Prostate gland (tissue), 2 donors: Measurements from ENCODE around the gene COMMD1.
"Not testable (repeated sequence)": the region's sequence is repeated elsewhere in the genome, so short reads cannot be mapped to it uniquely, and the experiment has no call there.

Experiments used
- POLR2AphosphoS5 ChIP-seq: sonication (generic); formaldehyde crosslinking; IDR thresholded peaks from one replicate; pipeline ENCODE4 v1.6.1; 2017; ENCODE audit warnings: antibody characterized with exemption
- TF ChIP-seq, protein P1 (sequence below), 4 experiments: fragments of 200-600 bp in 2 of 4; fragments of 450-650 bp in 2 of 4; sonication (generic) in 2 of 4; IDR thresholded peaks; 1 replicate in 3 of 4; 2 replicates in 1 of 4; pipeline ENCODE4 v1.5.1; 2016 to 2019; ENCODE audit warnings: antibody characterized with exemption in 4 of 4, mild to moderate bottlenecking in 2 of 4, moderate library complexity in 2 of 4

GRCh38 chr2:62160691-62161090, 255.2 kb downstream of the COMMD1 start:
- TF ChIP-seq, protein P1, sequence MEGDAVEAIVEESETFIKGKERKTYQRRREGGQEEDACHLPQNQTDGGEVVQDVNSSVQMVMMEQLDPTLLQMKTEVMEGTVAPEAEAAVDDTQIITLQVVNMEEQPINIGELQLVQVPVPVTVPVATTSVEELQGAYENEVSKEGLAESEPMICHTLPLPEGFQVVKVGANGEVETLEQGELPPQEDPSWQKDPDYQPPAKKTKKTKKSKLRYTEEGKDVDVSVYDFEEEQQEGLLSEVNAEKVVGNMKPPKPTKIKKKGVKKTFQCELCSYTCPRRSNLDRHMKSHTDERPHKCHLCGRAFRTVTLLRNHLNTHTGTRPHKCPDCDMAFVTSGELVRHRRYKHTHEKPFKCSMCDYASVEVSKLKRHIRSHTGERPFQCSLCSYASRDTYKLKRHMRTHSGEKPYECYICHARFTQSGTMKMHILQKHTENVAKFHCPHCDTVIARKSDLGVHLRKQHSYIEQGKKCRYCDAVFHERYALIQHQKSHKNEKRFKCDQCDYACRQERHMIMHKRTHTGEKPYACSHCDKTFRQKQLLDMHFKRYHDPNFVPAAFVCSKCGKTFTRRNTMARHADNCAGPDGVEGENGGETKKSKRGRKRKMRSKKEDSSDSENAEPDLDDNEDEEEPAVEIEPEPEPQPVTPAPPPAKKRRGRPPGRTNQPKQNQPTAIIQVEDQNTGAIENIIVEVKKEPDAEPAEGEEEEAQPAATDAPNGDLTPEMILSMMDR (IDR thresholded peaks at IDR 0.05), result not testable (repeated sequence)
- not testable (repeated sequence) for TF ChIP-seq POLR2AphosphoS5
